SJSA1 (cell line): ENCODE measurements around the gene COL4A2. TPM values are rescaled to one million over a fixed set of nuclear protein-coding genes. Genes with fewer than 3 reads are reported as not detected.
"Not testable (repeated sequence)": the region's sequence is repeated elsewhere in the genome, so short reads cannot be mapped to it uniquely, and the experiment has no call there.

Experiments used
- DNase-seq, 2 experiments: peaks; one replicate each; pipeline ENCODE4 v3.0.0-alpha.2; 2015 to 2020; ENCODE audit warnings: low spot score in 2 of 2, low read depth in 1 of 2
- H3K27ac ChIP-seq: fragments of 250-450 bp; sonication (Bioruptor Pico); 2 replicates; pipeline ENCODE4 v1.5.1; 2020; ENCODE audit warnings: mild to moderate bottlenecking, moderate library complexity
- H3K27me3 ChIP-seq: fragments of 250-450 bp; sonication (Bioruptor Pico); replicated peaks from 2 replicates; pipeline ENCODE4 v1.5.1; 2020; ENCODE audit warnings: mild to moderate bottlenecking, moderate library complexity
- H3K36me3 ChIP-seq: fragments of 250-450 bp; sonication (Bioruptor Pico); 2 replicates; pipeline ENCODE4 v1.5.1; 2020; ENCODE audit warnings: mild to moderate bottlenecking
- H3K4me1 ChIP-seq: fragments of 250-450 bp; sonication (Bioruptor Pico); replicated peaks from 2 replicates; pipeline ENCODE4 v1.6.1; 2021; ENCODE audit warnings: mild to moderate bottlenecking
- H3K4me3 ChIP-seq: fragments of 250-450 bp; sonication (Bioruptor Pico); 2 replicates; pipeline ENCODE4 v1.5.1; 2020; ENCODE audit warnings: mild to moderate bottlenecking
- H3K9me3 ChIP-seq: fragments of 250-450 bp; sonication (Bioruptor Pico); replicated peaks from 2 replicates; pipeline ENCODE4 v1.5.1; 2020; ENCODE audit warnings: mild to moderate bottlenecking
- total RNA-seq: library from RNA; depleted of rRNA; stranded (reverse); fragments of >200 nt; shearing (Covaris generic); gene quantifications from 2 replicates; pipeline ENCODE4 v1.2.3, GENCODE V29; 2014

Gene COL4A2
- total RNA-seq, 1 experiment from 2014 or later = 741 TPM

DNA sequence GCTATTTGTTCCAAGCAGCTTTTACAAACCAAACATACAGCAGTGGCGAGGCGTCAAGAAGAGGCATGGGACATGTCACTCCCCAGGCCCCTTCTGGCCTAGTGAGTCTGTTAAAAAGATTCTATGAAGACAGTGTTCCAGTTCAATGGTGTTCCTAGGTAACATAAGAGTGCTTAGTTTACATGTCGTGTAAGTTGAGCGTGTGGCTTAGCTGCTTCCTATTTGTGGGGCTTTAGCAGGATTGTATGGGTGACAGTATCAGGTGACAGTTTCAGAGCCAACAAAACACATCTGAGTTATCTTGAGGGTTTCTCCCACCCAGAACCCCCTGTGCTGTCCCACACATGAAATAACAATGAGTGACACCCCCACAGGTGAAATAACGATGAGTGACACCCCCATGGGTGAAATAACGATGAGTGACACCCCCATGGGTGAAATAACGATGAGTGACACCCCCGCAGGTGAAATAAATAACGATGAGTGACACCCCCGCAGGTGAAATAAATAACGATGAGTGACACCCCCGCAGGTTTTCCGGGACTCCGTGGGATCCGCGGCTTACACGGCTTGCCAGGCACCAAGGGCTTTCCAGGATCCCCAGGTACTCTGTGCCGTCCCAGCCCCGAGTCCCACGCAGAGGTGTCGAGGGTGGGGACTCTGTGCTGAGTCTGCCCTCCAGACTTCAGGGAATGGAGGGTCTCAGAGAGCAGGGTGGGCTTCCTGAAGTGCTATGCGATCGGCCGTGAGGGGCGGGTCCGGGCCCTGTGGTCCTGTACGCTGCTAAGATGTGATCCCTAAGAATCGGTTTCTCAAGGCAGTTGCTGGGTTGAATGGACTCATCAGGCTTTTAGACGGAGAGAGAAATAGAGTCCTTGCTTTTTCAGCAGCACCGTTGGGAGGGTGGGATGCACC lies 185.9 kb downstream of the COL4A2 start:
- Histone ChIP-seq H3K27ac (no peak overlapping the region), H3K27me3 (no peaks in the 10 kb centered on the region), H3K4me1 (peaks cover 2% of the 10 kb centered on the region; the same call in 1 of the 2 replicates), H3K4me3 (no peak overlapping the region), H3K9me3 (no peaks in the 10 kb centered on the region), H3K36me3 (peaks cover 61% of the 10 kb centered on the region)
- no peak for DNase-seq

DNA sequence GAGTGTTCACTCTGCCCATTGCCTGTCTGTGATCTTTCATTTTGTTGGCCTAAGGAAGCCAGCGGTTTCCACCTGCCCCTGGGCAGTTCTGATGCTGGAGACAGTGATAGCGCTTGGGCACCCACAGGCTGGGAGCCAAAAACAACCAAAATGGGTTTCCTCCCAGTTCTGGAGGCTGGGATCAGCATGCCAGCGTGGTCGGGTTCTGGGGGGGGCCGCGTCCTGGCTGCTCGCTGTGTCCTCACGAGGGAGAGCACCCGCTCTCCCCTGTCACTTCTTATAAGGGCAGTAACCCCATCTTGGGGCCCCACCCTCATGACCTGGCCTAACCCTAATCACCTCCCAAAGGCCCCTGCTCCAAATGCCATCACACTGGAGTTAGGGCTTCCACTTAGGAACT lies 186.5 kb downstream of the COL4A2 start:
- peaks cover 7% of the 10 kb centered on the region for H3K4me1 ChIP-seq
- no peak overlapping the region for H3K27ac ChIP-seq
- no peaks in the 10 kb centered on the region for H3K27me3 ChIP-seq
- H3K9me3 ChIP-seq = no peaks in the 10 kb centered on the region
- no peak for DNase-seq
- H3K4me3 ChIP-seq = no peak overlapping the region
- H3K36me3 ChIP-seq = peaks cover 61% of the 10 kb centered on the region

DNA sequence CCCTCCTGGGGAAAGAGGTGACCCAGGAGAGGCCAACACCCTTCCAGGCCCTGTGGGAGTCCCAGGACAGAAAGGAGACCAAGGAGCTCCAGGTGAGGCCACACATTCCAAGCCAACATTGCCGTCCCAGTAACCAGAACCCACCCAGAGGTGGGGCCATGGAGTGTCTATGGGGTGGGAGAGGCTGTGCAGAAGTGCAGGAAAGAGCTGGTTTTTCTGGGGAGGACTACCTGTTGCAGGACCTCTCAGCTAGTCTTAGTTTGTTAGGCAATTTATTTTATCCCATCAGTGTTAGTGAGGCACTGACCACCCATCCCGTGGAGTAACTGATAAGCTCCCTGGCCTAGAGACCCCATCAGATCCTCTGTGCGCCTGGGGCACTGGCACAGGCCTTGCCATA lies 188.3 kb downstream of the COL4A2 start:
- Histone ChIP-seq H3K36me3 (peaks cover 56% of the 10 kb centered on the region), H3K9me3 (no peaks in the 10 kb centered on the region), H3K27ac (no peak overlapping the region), H3K4me3 (no peak overlapping the region), H3K27me3 (no peaks in the 10 kb centered on the region), H3K4me1 (peaks cover 25% of the 10 kb centered on the region)
- no peak for DNase-seq

DNA sequence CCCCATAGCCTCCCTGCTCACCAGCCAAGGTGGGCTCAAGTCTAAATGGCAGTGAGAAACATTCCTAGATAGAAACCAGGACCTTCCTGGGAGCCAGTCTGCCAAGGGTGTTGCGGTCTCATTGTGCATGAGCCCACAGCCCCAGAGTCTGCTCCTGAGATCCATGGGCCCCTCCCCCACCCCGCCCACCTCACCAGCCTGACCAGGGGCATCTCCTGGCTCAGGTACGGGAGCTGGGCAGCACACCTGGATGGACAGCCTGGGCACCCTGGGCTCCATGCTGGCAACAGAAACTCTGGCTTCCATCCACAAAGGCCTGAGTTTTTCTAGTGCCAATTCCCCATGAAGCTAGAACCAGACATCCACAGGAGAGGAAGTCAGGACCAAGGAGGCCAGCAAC lies 188.8 kb downstream of the COL4A2 start:
- Histone ChIP-seq H3K4me1 (peaks cover 30% of the 10 kb centered on the region), H3K27ac (no peak overlapping the region), H3K36me3 (peaks cover 60% of the 10 kb centered on the region), H3K27me3 (no peaks in the 10 kb centered on the region), H3K9me3 (peaks cover 4% of the 10 kb centered on the region), H3K4me3 (no peak overlapping the region)
- no peak for DNase-seq

DNA sequence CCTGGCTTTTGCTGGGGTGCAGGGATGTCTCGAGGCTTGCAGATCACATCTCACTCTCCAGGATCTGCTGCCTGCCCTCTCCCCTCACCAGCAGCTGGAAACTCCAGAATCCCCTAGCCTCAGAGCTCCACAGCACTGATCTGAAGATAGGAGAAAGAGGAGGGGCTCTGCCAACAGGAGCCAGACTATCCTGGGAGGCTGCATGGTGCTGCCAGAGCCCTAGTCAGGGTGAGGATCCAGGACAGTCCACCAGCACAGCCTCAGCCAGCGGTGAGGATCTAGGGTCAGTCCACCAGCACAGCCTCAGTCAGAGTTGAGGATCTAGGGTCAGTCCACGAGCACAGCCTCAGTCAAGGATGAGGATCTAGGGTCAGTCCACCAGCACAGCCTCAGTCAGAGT lies 189.2 kb downstream of the COL4A2 start:
- Histone ChIP-seq H3K27ac (no peak overlapping the region), H3K4me3 (no peak overlapping the region), H3K36me3 (peaks cover 58% of the 10 kb centered on the region), H3K4me1 (peaks cover 31% of the 10 kb centered on the region), H3K27me3 (no peaks in the 10 kb centered on the region), H3K9me3 (peaks cover 4% of the 10 kb centered on the region)
- no peak for DNase-seq

DNA sequence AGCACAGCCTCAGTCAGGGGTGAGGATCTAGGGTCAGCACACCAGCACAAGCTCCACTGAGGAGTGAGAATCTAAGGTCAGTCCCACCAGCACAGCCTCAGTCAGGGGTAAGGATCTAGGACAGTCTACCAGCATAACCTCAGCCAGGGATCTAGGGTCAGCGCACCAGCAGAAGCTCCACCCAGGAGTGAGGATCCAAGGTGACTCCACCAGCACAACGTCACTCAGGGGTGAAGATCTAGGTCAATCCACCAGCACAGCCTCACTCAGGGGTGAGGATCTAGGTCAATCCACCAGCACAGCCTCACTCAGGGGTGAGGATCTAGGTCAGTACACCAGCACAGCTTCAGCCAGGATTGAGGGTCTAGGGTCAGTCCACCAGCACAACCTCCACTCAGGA lies 189.9 kb downstream of the COL4A2 start:
- peaks cover 31% of the 10 kb centered on the region for H3K4me1 ChIP-seq
- H3K4me3 ChIP-seq = no peak overlapping the region
- no peaks in the 10 kb centered on the region for H3K27me3 ChIP-seq
- DNase-seq = no peak
- H3K9me3 ChIP-seq = peaks cover 4% of the 10 kb centered on the region
- H3K27ac ChIP-seq = no peak overlapping the region
- peaks cover 57% of the 10 kb centered on the region for H3K36me3 ChIP-seq

DNA sequence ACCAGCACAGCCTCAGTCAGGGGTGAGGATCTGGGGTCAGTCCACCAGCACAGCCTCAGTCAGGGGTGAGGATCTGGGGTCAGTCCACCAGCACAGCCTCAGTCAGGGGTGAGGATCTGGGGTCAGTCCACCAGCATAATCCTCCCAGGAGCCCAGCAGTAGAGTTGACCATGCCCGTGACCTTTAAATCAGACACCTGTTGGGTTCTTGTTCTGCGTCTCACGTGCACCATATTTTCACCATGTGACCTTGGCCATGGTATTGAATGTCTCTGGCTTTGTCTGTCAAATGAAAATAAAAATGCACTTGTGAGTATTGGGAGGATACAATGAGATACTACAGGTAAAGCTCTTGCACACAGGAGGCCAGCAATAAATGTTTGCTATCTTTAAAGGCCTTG lies 190.8 kb downstream of the COL4A2 start:
- H3K36me3 ChIP-seq = peaks cover 58% of the 10 kb centered on the region
- H3K27ac ChIP-seq, H3K27me3 ChIP-seq, H3K4me3 ChIP-seq, DNase-seq, H3K9me3 ChIP-seq: not testable (repeated sequence)
- peaks cover 31% of the 10 kb centered on the region for H3K4me1 ChIP-seq

DNA sequence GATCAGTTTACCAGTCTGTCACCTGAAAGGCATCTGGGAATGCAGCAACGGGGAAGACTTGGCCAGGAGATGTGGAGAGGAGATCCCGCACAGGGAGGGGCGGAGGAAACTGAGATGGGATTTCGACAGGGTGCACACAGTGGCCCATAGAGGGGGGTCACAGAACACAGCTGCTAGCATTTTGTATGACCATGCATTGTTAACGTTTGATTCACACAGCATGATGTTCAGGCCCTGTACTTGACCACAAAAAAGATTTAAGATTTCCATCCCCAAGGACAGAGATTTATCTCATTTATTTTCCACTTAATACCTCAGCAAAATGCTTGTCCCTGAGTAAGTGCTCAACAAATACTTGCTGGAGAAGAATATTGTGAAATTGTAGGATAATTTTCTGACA lies 191.2 kb downstream of the COL4A2 start:
- Histone ChIP-seq H3K27ac (no peak overlapping the region), H3K4me1 (peaks cover 36% of the 10 kb centered on the region), H3K36me3 (peaks cover 60% of the 10 kb centered on the region), H3K4me3 (no peak overlapping the region), H3K27me3 (no peaks in the 10 kb centered on the region), H3K9me3 (peaks cover 4% of the 10 kb centered on the region)
- no peak for DNase-seq

DNA sequence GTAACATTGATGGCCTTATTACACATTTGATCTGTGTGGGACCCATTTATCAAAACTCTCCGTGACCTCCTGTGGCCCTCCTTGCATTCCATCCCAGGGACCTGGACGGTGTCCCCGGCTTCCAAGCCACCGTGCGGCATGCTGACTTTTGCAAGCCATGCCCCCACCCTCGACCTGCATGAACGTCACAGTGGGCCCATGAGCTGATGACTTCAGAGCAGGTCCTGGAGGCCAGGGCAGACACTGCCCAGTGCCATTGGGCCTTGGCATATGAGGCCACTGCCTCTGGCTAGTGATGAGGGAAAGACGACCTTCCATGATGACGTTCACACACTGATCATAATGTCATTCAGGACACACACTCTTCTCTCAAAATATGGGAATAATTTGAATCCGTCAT lies 191.7 kb downstream of the COL4A2 start:
- Histone ChIP-seq H3K27me3 (no peaks in the 10 kb centered on the region), H3K4me3 (no peak overlapping the region), H3K4me1 (peaks cover 40% of the 10 kb centered on the region), H3K27ac (peak overlapping the region; percentile 75), H3K9me3 (peaks cover 4% of the 10 kb centered on the region), H3K36me3 (peaks cover 60% of the 10 kb centered on the region)
- DNase-seq = no peak

DNA sequence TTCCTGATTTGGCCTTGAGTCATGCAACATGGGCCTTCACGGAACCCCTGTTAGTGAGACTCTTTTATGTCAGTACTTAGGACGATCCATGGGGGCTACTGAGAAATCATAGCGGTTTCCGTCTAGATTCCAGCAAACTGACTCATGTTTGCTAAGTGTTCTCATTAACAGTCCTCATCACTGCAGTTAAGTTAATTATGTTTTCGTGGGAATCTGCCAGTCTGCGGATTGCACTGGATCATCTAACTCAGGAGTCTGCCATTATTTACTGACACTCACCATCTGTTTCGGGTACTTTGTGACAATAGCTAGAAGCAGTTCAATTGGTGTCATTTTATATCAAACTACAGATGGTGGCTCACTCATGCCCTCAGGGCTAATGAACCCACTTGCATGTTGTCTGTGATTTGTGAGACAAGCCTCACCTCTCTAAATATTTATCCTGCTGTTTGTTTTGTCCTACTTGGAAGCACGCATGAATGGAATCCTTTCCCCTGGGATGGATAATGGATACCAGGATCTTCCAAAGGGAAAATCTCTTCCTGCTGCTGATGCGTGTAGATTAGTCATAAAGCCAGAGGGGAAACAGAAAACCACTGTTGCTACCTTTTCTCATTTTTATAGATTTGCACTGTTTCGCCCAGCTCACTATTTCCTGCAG lies 192.7 kb downstream of the COL4A2 start:
- H3K4me3 ChIP-seq = no peak overlapping the region
- H3K4me1 ChIP-seq = peaks cover 45% of the 10 kb centered on the region
- peak; percentile 99 to 100 for DNase-seq
- H3K27me3 ChIP-seq = no peaks in the 10 kb centered on the region
- peaks cover 68% of the 10 kb centered on the region for H3K36me3 ChIP-seq
- peak overlapping the region; percentile 75 for H3K27ac ChIP-seq
- peaks cover 4% of the 10 kb centered on the region for H3K9me3 ChIP-seq

DNA sequence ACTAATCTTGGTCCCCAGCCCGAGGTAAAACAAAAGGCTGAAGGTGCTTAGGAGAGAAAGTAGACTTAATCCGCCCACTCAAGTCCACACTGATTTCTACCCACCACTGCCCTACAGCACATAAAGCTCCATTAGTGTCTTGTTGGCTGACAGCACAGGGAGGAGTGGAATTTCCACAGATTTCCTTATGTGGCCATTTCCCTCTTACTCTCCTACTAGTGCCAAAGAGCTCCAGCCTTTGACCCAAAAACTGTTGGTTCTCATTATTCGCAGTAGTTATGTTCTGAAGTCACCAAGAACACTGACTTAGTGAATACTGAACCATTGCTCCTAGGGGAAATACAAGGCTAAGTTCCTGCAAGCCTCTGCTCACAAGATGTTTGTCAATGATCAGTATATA lies 193.3 kb downstream of the COL4A2 start:
- DNase-seq = no peak
- H3K36me3 ChIP-seq = peaks cover 62% of the 10 kb centered on the region
- H3K27ac ChIP-seq = peak overlapping the region; percentile 75
- no peak overlapping the region for H3K4me3 ChIP-seq
- H3K9me3 ChIP-seq = peaks cover 4% of the 10 kb centered on the region
- peaks cover 45% of the 10 kb centered on the region for H3K4me1 ChIP-seq
- H3K27me3 ChIP-seq = no peaks in the 10 kb centered on the region

DNA sequence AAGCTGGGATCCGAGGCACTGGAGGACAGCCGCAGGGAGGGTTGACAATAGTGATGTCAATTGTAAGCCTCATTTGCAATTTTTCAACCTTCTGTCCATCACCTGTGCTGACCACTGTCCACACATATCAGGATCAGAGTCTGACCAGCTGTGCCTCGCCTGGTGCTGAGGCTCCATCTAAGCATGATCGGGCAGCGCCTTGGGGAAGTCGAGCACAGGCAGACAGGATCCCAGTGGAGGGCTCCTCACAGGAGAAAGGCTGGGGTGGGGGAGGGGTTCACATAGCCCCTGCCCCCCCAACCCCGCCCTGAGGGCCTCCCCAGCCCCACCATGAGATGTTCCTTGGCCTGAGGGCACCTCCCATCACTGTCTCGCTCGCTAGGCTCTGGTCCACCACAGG lies 194.1 kb downstream of the COL4A2 start:
- Histone ChIP-seq H3K9me3 (peaks cover 4% of the 10 kb centered on the region), H3K4me3 (no peak overlapping the region), H3K27ac (no peak overlapping the region), H3K4me1 (peaks cover 45% of the 10 kb centered on the region), H3K27me3 (no peaks in the 10 kb centered on the region), H3K36me3 (peaks cover 58% of the 10 kb centered on the region)
- DNase-seq = no peak

DNA sequence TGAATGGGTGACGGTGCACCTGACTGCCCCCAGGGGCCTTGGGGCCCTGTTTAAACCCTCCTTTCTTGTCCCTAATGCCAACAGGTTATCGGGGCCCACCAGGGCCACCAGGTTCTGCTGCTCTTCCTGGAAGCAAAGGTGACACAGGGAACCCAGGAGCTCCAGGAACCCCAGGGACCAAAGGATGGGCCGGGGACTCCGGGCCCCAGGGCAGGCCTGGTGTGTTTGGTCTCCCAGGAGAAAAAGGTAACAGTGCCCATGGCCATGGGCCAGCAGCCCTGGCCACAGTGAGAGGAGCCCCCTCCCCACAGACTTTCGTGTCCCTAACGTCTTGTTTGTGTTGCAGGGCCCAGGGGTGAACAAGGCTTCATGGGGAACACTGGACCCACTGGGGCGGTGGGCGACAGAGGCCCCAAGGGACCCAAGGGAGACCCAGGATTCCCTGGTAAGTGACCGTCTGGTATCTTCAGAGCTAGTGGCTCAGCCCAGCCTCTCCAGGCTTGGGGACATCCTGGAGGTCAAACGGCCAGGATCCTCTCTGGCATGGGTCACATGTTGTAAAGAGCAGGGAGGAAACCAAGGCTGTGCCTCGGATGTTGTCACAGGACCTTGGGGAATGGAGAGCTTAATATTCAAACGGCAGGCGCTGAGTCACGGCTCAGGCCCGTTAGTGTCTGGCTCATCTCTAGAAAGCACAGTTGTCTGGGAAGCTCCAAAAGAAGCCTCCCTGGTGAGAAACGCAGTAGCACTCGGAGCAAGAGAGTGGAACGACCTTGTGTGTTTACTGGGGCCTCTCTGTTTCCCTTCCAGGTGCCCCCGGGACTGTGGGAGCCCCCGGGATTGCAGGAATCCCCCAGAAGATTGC lies 196.2 kb downstream of the COL4A2 start:
- Histone ChIP-seq H3K9me3 (peaks cover 4% of the 10 kb centered on the region), H3K4me3 (no peak overlapping the region), H3K36me3 (peaks cover 73% of the 10 kb centered on the region), H3K27ac (peak overlapping the region; percentile 78), H3K27me3 (no peaks in the 10 kb centered on the region), H3K4me1 (peaks cover 50% of the 10 kb centered on the region)
- peak; percentile 87 to 92 for DNase-seq
